ENCODE results near the gene ZNF831.
A peak's percentile ranks its signal among the peaks of the same experiment; 100 is the strongest.

The ZNF831 gene

DNA sequence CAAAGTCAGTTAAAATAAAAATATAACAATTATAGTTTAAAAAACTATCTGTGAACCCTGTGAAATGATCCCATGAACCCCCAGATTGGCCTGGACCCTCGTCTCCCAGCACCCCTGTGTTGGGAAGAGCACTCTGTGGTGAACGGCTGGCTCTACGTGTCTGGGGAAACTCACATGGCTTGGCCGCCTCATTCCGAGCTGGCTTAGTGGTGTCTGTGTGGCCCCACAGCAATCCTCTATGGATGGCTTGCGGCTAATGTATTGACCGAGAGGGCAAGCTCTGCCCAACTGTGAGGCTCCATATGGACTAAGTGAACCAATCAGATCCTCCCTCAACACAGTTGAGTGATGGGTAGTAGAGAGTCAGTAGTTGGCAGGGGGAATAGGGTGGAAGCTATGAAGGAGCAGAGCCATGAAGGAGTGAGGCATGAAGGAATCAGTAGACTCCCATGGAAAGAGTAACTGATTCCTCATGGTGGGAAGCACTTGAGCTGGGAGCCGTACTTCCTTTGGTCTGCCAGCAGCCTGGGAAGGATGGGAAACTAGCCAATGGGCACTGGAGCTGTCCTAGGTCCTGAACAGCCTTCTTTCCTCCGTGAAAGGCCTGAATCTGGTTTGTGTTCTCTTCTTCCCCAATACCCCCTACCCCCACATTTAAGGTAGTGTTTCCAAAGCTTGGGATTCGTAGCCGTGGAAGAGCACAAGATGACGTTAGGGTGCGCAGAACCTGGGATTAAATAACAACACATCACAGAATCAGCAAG, 21.6 kb upstream of the ZNF831 start:
- DNase-seq, result no peak

DNA sequence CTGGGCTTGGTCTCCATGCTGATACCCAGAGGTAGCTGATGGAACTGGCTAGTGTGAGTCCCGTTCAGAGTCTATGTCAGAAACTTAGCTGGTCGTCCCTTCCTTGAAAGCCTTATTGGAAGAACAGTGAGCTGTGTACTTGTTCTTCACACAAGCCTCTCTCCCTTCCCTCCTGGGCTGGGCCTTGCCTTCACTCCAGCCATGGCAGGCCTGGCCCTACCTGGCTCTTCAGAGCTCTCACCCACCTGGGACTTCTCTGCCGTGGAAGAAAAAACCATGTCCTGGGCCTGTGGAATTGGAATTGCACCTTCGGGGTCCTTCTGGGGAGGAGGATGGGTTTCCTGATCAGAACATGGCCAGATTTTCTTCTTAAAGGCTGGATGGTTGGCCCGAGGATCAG, 20.3 kb upstream of the ZNF831 start:
- DNase-seq, result peak; percentile 47

DNA sequence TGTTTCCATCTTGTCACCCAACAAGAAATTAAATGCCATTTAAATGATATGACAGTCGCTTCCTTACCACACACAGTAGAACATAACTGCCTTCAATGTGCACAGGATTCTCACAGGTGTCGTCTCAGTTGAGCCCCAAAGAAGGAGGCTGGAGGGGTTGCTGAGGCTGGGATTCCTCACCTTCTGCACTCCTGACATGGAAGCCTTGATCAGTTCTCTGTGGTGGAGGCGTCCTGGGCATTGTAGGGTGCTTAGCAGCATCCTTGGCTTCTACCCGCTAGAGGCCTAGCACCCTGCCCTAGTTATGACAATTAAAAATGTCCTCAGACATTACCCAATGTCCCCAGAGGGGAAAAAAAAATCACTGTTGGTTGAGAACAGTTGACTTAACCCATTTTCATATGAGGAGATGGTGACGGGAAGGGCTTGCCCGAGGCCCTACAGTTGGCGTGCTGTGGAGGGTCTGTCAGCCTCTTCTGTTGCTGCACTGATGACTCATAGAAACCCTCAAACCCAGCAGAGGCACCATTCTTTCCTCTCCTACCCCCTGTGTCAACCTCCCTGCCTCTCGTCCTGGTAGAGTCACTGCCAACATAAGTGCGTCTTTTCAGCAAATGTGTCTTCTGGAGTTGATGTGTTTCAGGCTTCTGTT, 19.3 kb upstream of the ZNF831 start:
- DNase-seq, result peak; percentile 70

DNA sequence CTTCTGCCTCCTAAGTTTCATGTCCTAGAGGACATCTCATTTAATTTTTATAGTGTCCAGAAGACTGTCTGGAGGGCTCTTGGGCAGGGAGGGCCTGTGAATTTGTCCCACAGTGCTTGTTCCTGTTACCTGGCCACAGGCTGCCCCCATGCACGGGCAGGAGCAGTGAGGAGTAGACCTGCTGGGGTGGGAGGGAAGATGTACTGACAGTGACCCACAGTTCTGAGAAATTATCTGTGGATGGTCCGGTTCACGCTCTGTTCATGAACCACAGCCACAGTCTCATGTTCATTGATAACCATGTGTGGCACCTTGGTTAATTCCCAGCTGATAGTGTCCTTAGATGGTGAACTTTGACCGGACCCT, 18.8 kb upstream of the ZNF831 start:
- peak; percentile 55 for DNase-seq

DNA sequence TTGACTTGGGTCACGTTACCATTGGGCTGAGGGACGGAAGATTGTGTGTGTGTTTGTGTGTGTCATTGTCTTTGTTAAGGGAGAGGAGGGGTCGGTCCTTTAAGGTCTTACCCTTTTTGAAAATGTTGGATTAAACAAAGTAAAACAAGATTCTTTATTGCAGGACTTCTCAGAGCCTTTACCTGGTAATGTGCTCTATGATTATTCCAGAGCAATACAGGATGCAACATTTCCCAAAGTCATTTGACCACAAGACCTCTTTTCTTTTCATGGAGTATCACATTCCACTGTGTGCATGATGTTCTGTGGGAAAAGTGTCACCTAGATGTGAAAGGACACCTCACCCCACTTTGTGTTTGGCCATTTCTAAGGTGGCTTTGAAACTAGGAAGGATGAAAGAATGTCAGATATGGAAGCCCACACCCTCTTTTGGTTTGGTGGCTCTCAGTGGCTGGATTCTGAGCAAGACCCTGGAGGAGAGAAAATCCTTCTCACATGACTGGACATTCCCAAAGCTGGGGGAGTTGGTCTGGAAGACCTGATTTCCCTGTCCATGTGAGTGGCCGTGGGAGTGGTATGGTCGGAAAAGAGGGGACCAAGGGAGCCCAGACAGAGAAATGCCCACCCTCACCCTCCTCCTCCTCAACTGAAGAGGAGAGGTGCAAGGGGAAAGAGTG, 18.2 kb upstream of the ZNF831 start:
- no peak for DNase-seq

DNA sequence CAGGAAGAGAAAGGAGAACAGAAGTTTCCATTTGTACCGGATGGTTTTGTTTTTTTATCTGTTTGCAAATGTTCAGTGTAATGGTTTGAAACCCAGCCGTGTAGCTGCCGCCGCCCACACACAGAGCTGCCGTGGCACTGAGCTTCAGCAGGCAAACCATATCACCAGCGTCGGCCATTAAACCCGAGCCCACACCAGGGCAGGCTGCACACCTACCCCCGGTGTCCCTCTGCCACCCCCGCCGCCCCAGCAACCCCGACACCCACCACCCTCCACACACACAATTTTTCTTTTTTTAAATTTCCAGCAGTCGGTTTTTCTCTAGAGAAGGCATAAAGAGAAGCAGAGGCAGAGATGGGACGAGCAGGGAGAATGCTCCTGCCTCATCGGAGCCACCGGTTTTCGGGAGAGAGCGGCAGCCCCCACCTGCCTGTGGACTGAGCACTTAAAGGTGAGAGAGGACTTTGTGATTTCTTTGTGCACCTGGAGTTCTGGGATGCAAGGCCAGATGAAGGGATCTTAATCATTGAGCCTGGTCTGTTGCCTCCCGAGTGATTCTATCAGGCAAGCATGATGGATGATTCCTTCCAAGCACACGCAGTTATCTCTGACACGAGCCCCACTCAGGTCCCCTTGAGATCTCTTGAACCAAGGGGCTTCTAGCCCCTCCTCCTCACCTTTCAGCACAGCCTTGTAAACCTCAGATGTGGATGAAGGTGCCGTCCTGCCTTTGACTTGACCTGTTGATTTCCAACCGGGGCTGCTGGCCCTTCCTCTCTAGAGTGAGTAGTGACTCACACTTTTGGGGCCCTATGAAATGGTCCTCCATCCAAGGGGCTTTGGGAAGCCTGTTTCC, 17.5 kb upstream of the ZNF831 start:
- peak; percentile 82 for DNase-seq

DNA sequence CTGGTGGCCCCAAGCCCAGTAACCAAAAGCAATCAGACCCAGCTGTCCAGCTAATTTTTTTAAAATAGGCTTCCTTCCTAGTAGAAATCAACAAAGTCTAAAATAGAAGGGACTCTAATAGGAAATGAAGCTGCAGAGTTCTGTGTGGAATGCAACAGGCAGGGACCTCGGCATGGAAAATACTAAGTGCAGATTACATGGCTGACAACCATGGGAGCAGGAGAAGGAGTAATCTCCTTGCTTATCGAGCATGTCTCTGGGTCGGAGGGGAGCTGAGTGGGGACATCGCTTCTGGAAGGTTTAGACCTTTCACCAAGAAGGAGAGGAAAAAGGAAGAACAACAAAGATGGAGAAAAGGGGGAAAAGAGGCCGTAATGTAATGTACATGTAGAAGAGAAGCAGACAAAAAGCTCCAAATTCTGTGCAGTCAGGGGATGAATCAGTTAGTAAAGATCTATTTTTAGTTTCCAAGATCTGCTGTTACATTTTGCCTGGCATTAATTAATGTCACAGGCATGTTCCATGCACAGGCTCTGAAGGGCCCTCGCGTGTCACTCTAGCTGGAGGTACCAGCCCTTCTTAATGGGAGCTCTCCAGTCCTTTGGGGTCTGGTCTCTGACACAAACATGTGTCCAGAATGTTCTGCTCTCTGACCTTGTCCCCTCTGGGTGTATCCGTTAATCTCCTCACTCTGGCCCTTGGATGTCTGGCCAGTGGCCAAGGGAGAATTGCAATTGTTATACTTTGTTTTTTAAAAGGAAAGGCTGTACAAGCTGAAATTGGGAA, 16.6 kb upstream of the ZNF831 start:
- peak; percentile 62 for DNase-seq

DNA sequence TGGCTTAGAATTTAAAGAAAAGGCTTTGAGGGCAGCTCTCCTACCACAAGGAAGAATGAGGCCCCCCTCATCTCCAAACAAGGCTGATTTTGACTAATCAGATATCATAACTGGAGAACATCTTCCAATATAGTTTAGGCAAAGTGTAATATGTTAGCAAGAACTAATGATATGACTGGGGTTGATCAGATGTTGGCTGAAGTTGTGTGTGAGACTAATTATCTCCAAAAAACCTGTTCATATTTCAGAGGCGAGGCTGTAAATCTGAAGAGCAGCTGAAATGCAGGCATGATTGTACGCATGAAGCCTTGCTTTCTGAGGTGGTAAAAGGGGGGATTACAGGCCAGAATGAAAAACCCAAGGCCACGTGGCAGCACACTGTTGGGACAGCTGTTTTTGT, 16.0 kb upstream of the ZNF831 start:
- peak; percentile 48 for DNase-seq

DNA sequence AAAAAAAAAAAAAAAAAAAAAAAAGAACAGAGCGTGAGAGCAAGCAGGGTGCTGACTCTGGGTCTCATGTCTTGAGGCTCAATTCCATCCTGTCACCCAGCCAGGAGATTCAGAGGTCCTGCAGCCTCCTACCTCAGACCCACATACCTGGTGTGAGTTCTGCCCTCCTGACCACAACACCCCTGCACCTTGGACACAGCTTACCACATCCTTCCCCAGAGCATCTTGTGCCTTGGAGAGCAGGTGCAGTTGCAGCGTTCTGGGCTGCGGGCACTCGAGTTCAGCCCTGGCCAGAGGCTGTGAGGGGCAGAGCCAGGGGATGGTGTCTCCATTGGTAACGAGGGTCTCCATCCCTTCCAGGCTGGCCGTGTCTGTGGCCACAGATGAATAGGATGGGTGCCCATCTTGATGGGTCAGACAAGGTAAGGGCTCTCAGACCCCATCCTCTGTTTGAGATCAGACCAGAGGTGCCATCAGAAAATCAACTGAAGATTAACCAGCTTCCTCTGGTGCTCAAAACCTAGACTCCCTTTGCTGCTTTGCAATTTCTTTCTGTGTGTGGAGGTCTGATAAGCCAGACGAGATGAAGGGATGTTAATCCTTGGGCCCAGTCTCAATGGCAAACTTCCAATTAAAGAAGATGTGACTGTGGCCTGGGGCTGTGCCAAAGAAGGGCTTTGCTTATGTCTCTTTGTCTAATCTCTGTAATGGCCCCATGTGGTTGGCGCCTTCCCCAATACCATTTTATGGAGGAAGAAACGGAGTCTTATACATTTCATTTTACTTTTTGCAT, 14.7 kb upstream of the ZNF831 start:
- peak; percentile 67 for DNase-seq

DNA sequence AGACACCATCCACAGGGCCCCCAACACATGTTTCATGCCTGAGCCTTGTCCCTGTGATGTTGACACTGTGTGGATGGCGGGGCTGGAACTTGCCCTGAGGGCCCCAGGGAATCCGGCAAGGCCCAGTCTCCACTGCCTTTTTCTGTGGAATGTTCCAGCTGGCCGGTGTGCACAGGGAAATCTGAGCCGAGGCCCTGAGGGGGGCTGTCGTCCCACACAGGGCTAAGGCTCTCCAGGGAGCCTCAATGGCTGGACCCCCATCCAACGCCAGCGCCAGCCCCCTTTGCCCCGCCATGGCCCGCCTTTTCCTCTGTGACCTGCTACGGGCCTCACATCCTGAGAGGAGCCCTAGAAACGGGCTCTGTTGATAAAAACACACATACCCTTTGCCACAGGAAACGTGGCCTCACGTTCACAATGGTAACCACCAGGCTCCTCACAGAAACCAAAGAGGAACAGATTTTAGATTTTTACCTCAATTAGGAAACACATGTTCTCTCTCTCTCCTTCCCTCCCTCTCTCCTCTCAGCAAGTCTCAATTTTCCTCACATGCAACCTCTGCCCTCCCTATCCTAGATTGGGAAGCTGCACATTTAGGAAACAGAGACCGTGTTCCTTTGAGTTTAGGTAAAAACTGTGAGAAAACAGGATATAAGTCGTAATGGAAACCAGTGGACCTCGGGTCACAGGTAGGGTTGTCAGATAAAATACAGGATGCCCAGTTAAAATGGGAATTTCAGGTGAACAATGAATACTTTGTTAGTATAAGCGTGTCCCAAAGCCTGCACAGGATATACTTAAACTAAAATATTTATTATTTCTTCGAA, 13.7 kb upstream of the ZNF831 start:
- DNase-seq, result peak; percentile 80

DNA sequence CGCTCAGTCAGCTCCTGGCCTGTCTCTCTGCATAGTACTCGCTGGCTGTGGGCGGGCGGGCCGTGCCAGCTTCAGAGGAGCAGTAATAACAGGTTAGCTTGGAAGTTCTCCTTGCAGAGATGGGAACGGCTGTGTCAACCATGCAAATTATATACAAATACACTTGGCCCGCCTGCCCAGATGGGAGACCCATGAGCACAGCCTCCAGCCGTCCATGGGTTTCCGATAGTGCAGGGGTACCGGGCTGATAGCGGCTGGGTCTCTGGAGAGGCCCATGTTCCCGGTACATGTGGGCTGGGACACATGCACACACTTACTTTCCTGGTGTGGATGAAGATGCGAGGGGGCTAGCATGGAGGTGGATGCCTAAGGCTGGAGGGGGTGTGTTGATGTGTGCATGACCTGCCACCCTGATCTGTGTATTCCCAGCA, 12.8 kb upstream of the ZNF831 start:
- DNase-seq, result peak; percentile 51

DNA sequence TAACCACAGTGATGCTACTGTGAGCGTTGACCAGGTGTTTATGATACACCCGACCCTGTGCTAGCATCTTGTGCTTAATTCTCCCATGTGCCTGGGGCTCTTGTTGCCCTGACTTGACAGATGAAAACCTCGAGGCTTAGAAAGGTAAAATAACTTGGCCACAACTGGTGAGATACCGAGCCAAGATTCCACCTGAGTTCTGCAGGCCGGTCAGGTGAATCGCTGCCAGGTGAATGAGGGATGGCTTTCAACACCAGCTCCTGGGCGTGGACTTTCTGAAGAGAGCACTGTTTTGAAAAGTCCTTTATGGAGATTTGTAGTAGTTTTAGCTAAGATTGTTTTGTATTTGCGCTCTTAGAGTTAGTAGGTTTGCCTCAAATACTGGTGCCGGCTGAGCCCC, 12.2 kb upstream of the ZNF831 start:
- DNase-seq, result peak; percentile 38

DNA sequence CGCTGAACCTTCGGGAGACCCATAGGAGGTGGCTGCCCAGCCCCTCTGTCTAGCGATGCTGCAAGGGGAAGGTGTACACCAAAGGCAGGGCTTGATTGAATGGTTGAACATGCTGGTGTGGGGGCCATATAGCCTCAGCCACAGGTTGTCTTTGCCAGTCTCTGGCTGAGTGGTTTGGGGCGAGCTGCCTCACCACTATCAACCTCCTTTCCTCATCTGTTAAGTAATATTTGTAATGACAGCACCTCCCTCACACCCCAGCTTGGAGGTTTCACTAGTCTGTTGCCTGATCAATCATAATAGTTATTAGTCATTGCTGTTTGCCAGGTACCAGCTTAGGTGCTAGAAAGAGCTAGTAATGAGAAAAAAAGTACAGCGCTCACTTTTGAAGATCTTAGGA, 11.8 kb upstream of the ZNF831 start:
- DNase-seq, result peak; percentile 70

DNA sequence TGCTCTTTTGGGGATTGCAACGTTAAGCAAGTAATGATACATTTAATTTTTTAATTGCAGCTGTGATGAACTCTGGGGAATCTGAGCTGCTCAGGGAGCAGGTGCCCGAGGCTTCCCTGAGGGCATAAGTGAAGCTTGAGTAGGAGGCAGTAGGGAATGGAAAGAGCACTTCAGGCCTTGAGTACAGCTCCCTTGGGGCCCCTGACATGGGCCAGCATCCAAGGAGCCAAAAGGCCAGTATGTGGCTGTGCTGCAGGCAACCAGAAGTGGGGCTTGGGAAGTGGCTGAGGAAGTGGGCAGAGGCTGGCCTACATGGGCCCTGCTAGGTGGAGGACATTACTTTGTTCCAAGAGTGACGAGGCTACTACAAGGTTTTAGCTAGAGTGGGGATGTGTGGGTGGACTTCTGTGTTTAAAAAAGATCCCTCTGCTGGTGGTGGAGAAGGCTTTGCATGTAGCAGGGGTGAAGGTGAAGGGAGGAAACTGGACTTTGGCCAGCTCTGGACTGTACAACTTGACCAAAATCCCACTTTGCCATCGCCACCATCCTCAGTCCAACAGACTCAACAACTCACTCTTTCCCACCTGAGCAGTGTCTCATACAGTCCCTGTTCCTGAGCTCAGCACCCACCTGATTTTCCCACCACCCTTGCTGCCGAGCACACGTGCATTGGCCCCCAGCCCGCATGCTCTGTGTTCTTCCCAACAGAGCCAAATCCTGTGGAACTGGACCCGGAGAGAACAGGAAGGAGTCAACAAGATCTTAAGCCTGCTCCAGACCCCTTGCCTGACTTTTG, 10.9 kb upstream of the ZNF831 start:
- DNase-seq, result peak; percentile 49

DNA sequence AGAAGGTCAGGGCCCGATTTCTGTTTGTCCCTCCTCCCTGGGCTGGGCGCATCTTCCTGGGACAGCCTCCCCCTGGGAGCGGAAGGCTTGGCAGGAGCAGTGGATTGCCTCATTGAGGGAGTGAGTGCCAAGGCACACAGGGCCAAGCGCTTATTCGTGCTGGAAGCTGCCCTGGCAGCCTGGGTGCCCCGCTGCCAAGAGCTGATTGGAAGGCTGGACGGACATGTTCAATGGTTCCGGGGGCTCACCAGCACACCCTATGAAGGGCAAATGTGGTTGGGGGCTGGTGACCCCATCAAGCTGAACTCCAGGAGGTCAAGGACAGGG, 10.3 kb upstream of the ZNF831 start:
- peak; percentile 40 for DNase-seq

DNA sequence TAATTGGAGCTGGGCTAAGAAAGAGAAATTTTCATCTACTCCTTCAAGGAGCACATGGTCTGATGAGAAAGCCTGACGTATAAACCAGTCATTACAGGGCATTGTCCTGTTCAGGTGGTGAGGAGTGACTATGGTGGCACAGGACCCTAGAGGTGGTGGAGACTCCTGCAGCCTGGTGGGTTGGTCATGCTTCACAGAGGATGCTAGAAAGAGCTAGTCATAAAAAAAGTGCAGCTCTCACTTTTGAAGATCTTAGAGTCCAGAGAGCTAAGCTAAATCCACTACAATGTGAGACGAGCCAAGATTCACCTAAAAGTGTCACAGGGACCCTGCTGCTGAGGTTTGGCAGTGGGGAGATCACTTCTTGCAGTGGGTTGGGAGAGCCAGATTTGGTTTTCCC, 9.8 kb upstream of the ZNF831 start:
- DNase-seq, result peak; percentile 49

DNA sequence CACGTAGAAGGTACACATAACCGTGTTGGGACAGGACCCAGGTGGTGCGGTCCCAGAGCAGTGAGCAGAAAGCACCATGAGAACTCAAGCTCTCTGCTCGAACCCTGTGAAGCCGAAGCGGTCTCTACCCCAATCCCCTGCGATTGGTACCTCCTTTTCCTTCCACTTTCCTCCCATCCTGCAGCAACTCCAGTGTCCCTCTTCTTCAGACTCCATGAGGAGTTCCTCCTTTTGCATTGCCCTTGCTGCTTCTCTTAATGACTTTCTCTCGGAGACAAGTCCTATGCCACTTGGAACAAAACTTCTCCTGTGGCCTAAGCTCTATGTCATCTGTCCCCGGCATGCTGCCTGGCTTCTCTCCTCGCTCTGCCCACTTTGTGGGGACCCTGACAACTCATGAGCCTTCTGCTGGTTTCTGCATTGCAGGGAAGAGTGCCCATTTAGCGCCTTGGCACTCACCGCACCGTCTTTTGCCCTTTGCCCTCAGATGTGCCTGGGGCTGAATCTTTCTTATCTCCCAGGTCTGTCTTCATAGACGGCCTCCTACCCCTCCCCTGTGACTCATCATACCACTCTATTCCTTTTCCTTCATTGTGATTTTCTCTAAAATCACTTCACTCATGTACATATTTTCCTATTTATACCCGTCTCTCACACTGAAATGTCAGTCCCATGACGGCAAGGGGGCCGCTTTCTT, 9.2 kb upstream of the ZNF831 start:
- peak; percentile 43 for DNase-seq

DNA sequence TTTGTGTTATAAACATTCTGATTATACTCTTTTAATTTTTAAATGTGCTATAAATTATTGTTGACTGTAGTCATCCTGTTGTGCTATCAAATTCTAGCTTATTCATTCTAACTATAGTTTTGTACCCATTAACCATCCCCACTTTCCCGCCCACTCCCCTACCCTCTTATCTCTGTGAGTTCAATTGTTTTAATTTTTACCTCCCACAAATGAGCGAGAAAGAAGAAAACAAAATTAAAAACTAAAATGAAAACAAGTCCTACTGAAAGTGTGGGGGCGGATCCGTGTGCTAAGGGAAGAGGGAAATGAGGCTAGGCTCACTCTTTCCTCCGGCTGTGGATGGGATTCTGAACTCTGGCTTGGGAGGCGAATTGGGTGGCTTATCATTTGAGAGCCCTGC, 6.6 kb upstream of the ZNF831 start:
- no peak for DNase-seq

DNA sequence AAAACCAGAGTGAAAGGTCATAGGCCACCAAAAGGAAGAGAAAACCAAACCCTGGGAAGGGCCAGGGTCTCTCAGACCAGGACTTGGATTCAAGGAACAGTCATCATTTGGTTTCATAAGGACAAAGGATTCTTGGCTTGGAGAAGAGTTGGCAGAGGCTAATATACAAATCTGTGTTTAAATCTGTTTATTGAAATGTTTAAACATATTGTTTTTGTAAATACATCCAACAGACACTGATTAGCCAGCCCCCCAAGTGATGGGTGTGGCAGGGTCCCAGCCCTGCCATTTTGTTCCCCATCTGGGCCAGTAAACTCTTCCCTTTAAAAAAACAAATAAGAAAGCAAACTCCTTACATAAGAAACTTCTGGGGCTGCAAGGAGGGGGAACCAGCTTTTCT, 6.1 kb upstream of the ZNF831 start:
- no peak for DNase-seq

Data from activated CD8-positive, alpha-beta memory T cell treated with anti-CD3 and anti-CD28 coated beads, Interleukin-2, amount 50 U/mL, for 48 hours (primary cell).